GM19438 (cell line): Measurements from ENCODE around the gene SLC6A8.
"Not testable (repeated sequence)": the region's sequence is repeated elsewhere in the genome, so short reads cannot be mapped to it uniquely, and the experiment has no call there.

ENCODE experiments used
- ATAC-seq: cut with Tn5 transposase; IDR thresholded peaks from one replicate; pipeline ENCODE4 v1.9.1; 2021; ENCODE audit warnings: low read depth; ENCODE audit not compliant: unreplicated experiment

The SLC6A8 gene

GRCh38 chrX:153743468-153744209, 55.9 kb downstream of the SLC6A8 start:
- not testable (repeated sequence) for ATAC-seq

DNA sequence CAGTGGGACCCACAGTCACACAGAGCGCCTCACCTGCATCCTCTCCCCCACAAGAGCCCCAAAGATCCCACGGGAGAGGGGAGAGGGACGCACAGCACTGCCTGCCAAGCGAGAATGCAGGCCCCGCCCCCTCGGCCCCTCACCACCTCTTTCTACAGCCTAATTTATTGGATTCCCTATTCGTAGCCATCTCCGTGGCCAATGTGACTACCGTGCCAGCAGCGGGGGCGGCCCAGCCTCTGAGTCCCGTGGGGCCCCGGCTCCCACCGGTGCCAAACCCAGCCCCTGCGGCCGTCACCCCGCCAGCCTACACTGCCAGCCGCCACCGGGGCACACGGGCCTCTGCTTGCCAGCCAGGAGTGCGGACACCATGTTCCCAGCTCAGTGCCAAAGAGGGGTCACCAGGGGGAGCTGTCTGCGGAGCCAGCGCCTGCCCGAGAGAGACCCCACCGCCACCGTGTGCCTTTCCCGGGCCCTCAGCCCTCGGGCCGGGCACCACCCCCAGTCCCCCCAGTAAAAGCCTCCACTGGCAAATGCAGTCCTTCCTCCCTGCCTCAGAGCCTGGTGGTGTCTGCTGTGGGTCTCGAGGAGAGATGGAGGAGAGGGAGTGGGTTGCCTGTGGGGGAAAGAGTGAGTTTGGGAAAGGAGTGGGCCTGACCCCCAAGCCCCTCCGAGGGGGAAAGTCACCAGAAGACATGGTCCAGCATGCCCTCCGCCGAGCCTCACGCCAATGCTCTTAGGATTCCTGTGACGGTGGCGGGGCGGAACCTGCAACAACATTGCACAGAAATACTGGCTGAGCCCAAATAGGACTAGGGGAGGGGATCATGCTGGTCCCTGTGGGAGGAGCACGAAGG, 56.7 kb downstream of the SLC6A8 start:
- no peak for ATAC-seq

- not testable (repeated sequence) for ATAC-seq
These were observed 57.3 kb downstream of the SLC6A8 start for GRCh38 chrX:153745067-153745433.
